HG02678 (cell line): Measurements from ENCODE around the gene RASEF.
"Not testable (repeated sequence)": the region's sequence is repeated elsewhere in the genome, so short reads cannot be mapped to it uniquely, and the experiment has no call there.

Experiments
- ATAC-seq: cut with Tn5 transposase; IDR thresholded peaks from one replicate; pipeline ENCODE4 v1.9.1; 2021; ENCODE audit warnings: mild to moderate bottlenecking, moderate library complexity; ENCODE audit not compliant: unreplicated experiment

Gene RASEF

GRCh38 chr9:82981552-82981951 lies 81.4 kb downstream of the RASEF start:
- ATAC-seq = no peak

- no peak for ATAC-seq
Observed at GRCh38 chr9:82975176-82975575, 87.8 kb downstream of the RASEF start.

- no peak for ATAC-seq
Observed at GRCh38 chr9:82972446-82972845, 90.5 kb downstream of the RASEF start.

- no peak for ATAC-seq
Observed at GRCh38 chr9:82970359-82970758, 92.6 kb downstream of the RASEF start.

GRCh38 chr9:82969291-82969690 lies 93.7 kb downstream of the RASEF start:
- no peak for ATAC-seq

GRCh38 chr9:82968816-82969215 lies 94.1 kb downstream of the RASEF start:
- no peak for ATAC-seq

GRCh38 chr9:82968388-82968787 lies 94.6 kb downstream of the RASEF start:
- ATAC-seq = no peak

GRCh38 chr9:82961504-82962125 lies 101.3 kb downstream of the RASEF start:
- peak; percentile 93 for ATAC-seq

GRCh38 chr9:82957529-82958379 lies 105.2 kb downstream of the RASEF start:
- no peak for ATAC-seq

GRCh38 chr9:82949203-82949602 lies 113.7 kb downstream of the RASEF start:
- no peak for ATAC-seq

GRCh38 chr9:82940376-82940775 lies 122.6 kb downstream of the RASEF start:
- no peak for ATAC-seq

GRCh38 chr9:82939451-82939850 lies 123.5 kb downstream of the RASEF start:
- ATAC-seq = no peak

GRCh38 chr9:82938426-82939218 lies 124.3 kb downstream of the RASEF start:
- no peak for ATAC-seq

GRCh38 chr9:82936561-82936960 lies 126.4 kb downstream of the RASEF start:
- not testable (repeated sequence) for ATAC-seq

- ATAC-seq = no peak
Observed at GRCh38 chr9:82934949-82935348, 128.0 kb downstream of the RASEF start.

- not testable (repeated sequence) for ATAC-seq
Observed at GRCh38 chr9:82934025-82934424, 128.9 kb downstream of the RASEF start.

- no peak for ATAC-seq
Observed at GRCh38 chr9:82930116-82930515, 132.8 kb downstream of the RASEF start.
